ENCODE measurements around the gene PIGK.
"Not testable (repeated sequence)": the region's sequence is repeated elsewhere in the genome, so short reads cannot be mapped to it uniquely, and the experiment has no call there.

Gene PIGK

DNA sequence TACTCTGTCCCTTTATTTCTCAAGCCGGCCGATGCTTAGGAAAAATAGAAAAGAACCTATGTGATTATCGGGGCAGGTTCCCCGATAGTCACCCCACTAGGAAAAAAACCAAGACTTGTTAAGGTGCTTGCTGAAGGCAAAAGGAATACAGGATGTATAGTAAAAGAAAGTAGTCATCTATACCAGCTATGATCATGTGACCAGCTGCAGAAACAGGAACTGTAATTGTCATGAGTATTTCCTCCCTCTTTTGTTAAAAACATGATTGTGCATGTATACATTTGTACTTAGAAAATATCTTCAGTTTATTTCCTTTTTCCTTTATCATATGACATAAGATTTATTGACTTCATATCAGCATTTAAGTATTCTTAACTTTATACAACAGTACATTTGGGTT, 30.5 kb downstream of the PIGK start:
- DNase-seq, result no peak

GRCh38 chr1:77186907-77187306, 32.3 kb downstream of the PIGK start:
- not testable (repeated sequence) for DNase-seq

DNA sequence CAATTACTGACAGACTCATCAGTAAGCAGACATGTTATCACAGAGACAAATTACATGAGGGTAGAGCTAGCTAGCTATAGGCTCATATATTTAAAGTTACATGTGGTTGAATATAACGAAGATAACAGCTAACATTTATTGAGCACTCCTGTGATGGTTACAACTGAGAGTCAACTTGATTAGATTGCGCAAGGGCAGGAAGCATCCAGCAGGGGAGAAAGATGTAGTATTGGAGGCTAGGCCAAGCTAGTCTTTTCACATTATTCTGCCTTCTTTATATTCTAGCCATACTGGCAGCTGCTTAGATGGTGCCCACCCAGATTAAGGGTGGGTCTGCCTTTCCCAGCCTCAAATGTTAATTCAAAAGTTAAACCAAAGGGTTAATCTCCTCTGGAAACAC, 37.1 kb downstream of the PIGK start:
- DNase-seq, result no peak

DNA sequence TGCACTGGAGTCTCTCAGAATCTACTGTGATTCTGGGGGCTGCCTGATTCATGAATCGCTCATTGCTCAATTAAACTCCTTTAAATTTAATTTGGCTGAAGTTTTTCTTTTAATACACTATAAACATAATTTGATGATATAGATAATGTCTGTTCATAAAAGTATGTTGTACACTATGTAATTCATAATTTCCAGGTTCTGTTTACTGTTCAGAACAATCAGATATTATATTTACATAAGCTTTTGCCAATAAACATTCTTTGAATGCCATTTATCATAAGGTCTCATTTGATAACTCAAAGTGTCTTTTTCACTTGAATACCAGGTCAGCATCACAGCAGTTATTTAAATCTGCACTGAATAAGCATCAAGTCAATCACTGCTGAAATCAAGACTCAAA, 39.6 kb downstream of the PIGK start:
- DNase-seq, result no peak

- no peak for DNase-seq
These were observed 43.9 kb downstream of the PIGK start for GRCh38 chr1:77175230-77175844.

GRCh38 chr1:77170687-77171086, 48.5 kb downstream of the PIGK start:
- DNase-seq, result no peak

GRCh38 chr1:77168358-77168757, 50.9 kb downstream of the PIGK start:
- no peak for DNase-seq

- DNase-seq, result no peak
These were observed 54.7 kb downstream of the PIGK start for GRCh38 chr1:77164434-77164944.

GRCh38 chr1:77159706-77160105, 59.5 kb downstream of the PIGK start:
- not testable (repeated sequence) for DNase-seq

GRCh38 chr1:77156214-77156613, 63.0 kb downstream of the PIGK start:
- no peak for DNase-seq

DNA sequence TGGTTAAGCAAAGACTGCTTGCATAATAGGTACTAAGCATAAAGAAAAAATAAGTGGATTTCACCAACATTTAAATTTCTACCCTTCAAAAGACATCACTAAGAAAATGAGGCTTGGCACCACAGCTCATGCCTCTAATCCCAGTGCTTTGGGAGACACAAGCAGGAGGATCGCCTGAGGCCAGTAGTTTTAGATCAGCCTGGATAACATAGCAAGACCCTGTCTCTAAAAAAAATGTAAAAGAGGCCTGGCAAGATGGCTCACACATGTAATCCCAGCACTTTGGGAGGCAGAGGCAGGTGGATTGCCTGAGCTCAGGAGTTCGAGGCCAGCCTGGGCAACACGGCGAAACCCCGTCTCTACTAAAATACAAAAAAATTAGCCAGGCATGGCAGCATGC, 73.0 kb downstream of the PIGK start:
- DNase-seq, result no peak

GRCh38 chr1:77143529-77144121, 75.6 kb downstream of the PIGK start:
- DNase-seq, result no peak

DNA sequence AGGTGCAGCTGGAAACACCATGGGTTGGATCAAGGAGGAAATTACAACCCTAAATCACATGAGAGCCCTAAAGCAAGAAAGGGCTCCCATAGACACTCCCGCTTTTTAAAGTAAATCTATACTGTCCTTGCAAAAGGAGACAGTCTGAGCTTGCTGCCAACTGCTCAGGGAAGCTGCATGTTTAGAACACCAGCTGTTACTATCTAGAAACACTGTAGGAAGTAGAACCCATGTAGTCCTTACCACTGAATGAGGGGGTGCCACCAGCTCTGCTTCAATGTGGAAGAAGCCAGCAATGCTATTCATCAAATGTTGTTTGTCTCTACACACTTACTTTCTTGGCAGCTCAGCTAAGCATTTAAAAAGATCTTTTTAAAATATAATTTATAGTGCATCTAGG, 79.8 kb downstream of the PIGK start:
- DNase-seq, result no peak

DNA sequence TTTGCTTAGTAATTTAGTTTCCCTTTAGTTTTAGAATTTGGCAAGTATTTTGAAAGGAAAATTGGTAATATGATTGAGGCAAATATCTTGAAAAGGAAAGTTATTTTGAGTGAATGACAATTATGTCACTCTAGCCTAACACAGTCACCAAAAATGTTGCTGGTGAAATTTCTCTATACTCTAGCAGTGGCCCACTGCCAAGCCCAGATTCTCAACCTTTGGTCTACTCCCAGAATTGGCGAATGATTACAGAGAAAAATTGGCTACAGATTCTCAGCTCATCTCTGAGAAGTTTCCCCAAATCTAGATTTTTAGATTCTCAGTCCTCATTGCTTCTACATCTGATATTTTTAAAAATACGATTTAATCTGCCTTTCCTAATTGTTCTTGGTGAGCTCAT, 84.9 kb downstream of the PIGK start:
- no peak for DNase-seq

DNA sequence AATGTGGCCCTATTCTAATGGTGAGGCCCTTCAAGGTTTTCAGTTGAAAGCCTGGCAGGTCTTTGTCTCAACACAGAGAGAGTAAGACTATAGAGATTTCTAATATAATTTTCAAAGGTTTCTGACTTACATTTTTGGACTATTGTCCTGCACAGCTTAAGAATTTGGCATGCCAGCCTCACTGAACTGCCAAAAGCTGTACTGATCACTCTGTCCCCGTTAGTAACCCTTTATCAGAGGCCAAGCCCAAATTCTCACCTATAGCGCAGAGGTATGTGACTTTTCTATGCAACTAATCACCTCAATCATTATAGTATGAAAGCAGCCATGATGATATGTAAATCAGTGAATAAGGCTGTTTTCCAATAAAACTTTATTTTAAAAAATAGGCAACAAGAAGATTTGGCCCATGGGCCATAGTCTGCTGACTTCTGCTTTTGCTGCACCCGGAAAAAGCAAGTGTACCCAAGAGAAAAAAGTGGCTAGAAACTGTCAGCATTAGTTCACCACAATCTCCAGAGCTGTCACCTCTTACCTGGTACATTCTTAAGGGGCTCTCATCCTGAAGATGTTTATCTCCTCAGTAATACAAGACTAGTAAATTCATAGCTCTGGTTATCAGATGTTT, 85.4 kb downstream of the PIGK start:
- DNase-seq, result no peak

GRCh38 chr1:77126307-77126706, 92.9 kb downstream of the PIGK start:
- DNase-seq, result no peak

DNA sequence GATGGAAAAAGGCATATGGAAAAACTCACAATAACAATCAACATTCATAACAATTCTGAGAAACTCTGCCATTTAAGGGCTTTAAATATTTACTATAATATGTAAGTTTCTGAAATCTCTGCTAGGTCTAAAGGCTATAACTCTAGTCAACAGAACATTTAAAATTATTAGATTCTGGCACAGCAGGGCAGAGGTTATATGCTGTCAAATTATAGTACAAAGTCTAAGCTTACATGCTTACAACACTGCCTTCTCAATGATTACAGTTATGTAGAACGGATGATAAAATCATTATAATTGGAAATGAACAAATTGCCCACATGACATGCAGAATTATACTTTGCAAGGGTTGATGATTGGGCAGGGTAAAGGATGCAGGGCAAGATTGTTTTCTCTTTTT, 97.7 kb downstream of the PIGK start:
- no peak for DNase-seq

DNA sequence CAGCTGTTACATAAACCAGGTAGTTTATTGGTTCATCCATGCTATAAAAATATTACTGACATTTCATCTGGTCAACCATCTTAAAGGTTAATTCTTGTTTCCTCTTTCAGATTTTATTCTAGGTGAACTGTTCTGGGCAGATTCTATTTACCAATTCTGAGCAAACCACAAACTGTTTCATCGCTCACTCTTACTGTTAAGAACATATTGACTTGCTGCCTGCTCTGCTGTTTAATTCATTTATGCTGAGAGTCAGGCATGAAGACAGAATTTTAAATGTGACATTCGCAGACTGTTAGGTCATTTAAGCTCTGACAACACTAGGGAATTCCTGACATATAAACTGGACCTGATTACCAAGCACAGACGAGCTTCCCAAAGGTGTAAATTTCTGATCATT, 98.3 kb downstream of the PIGK start:
- DNase-seq, result no peak

- DNase-seq, result no peak
These were observed 100.5 kb downstream of the PIGK start for GRCh38 chr1:77118712-77119111.

GRCh38 chr1:77104672-77105071, 114.6 kb downstream of the PIGK start:
- DNase-seq, result no peak

DNA sequence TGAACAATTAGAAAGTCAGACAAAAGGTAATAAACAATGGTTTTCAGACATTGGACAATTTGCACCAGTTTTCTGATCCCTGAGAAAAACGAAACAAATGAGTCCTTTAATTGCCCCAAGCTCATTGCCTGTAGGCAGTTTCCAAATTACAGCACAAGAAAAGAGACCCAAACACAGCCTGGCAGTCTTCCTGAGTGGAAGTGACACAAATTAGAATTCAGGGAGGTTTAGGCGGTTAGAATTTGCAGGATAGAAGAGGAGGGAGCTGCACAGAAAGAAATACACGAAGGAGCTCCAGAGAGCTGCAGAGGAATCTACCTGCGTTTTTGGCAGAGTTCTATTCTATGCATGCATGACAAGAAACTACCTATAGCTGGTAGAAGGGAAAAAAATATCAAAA, 115.7 kb downstream of the PIGK start:
- DNase-seq, result no peak

GRCh38 chr1:77100875-77101274, 118.4 kb downstream of the PIGK start:
- no peak for DNase-seq

DNA sequence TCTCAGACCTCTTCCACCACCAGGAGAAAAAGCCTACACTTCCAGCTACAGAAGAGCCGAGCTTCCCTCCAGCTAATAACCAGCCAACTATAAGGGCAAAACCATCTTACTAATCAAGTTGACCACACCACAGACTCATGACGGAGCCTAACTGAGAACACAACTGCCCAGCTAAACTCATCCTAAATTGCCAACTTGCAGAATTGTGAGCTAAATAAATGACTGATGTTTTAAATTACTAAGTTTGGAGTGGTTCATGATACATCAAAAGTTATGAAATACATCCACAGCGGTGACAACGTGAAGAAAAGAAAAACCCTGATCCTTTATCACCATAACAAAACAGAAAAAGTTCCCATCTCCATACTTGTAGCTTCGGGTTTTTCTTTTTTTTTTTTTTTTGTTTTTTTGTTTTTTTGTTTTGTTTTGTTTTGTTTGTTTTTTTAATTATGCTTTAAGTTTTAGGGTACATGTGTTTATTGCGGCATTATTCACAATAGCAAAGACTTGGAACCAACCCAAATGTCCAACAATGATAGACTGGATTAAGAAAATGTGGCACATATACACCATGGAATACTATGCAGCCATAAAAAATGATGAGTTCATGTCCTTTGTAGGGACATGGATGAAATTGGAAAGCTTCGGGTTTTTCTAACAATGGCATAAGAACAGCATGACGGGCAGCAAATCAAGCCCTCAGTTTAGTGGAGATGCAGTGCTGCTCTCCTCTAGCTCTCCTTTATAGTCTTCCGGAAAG, 122.6 kb downstream of the PIGK start:
- DNase-seq, result no peak

GRCh38 chr1:77095236-77095635, 124.0 kb downstream of the PIGK start:
- no peak for DNase-seq

Data from stimulated activated CD4-positive, alpha-beta T cell treated with anti-CD3 and anti-CD28 coated beads, Interleukin-12 subunit alpha, Interleukin-12 subunit beta, amount 100 ng/mL, for 4 hours (primary cell).